ENCODE results near the gene GDPD5.

DNA sequence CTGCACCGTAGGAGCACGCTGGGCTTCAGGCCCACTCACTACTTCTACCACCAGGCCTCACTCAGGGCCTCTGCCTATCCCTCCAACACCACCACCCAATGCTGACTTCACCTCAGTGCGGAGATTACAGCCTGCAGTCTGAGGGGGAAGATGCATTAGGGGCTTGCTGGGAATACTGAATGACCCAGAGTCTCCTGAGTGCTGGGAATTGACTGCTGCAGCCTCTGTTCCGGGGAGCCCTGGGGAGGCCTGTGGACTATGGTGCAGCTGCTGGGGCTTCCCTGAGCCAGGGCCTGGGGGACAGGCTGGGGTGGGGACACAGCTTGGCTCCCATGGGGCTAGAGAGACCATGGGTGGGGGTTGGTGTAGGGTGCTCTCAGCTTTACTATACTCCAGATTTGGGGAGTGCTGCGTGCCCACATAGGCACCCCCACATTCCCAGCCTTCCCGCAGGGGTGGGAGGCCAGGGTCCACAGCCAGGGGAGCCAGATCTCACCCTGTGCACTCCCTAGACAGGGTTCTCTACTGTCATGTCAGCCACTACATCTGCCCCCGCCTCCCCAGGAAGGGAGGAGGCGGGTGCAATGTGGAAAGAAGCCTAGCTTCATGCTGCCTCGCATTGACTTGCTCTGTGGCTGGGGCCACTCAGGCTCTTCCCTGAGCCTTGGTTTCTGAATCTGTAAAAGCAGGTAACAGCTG lies 44.4 kb downstream of the GDPD5 start:
- TF ChIP-seq, protein P1, sequence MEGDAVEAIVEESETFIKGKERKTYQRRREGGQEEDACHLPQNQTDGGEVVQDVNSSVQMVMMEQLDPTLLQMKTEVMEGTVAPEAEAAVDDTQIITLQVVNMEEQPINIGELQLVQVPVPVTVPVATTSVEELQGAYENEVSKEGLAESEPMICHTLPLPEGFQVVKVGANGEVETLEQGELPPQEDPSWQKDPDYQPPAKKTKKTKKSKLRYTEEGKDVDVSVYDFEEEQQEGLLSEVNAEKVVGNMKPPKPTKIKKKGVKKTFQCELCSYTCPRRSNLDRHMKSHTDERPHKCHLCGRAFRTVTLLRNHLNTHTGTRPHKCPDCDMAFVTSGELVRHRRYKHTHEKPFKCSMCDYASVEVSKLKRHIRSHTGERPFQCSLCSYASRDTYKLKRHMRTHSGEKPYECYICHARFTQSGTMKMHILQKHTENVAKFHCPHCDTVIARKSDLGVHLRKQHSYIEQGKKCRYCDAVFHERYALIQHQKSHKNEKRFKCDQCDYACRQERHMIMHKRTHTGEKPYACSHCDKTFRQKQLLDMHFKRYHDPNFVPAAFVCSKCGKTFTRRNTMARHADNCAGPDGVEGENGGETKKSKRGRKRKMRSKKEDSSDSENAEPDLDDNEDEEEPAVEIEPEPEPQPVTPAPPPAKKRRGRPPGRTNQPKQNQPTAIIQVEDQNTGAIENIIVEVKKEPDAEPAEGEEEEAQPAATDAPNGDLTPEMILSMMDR (IDR thresholded peaks at IDR 0.05) = no peak
- TF ChIP-seq EP300 (IDR thresholded peaks at IDR 0.05) = no peak

Measured in ovary (tissue), 3 donors.